Epidermal melanocyte (primary cell): Measurements from ENCODE around the gene PTPN21.

Experiments
- DNase-seq: peaks from one replicate; pipeline ENCODE4 v3.0.0; 2011; ENCODE audit warnings: low spot score; ENCODE audit not compliant: insufficient read length

The PTPN21 gene

GRCh38 chr14:88473791-88474190, 81.0 kb downstream of the PTPN21 start:
- no peak for DNase-seq

- no peak for DNase-seq
Observed at GRCh38 chr14:88470542-88471440, 84.0 kb downstream of the PTPN21 start.

- no peak for DNase-seq
Observed at GRCh38 chr14:88468406-88468805, 86.4 kb downstream of the PTPN21 start.

DNA sequence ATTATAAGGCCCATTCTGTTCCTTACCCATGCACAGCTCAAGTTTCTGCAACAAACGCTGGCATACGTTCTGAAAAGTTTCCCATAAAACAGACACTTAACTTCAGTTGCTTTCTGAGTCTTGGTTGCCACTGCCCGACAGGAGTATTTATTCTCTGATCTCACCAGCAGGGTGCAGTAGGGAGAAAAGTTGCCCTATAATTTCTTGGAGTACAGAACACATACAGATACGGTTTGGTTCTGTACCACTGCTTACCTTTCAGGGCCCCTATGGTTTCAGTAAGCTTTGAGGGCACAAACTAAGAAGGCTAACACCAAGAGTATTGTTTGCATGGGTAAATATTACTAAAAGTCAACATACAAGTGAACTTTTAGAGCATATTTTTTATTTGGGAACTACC, 91.5 kb downstream of the PTPN21 start:
- DNase-seq, result no peak

- no peak for DNase-seq
Observed at GRCh38 chr14:88454886-88455285, 99.9 kb downstream of the PTPN21 start.

- no peak for DNase-seq
Observed at GRCh38 chr14:88452231-88452630, 102.6 kb downstream of the PTPN21 start.

DNA sequence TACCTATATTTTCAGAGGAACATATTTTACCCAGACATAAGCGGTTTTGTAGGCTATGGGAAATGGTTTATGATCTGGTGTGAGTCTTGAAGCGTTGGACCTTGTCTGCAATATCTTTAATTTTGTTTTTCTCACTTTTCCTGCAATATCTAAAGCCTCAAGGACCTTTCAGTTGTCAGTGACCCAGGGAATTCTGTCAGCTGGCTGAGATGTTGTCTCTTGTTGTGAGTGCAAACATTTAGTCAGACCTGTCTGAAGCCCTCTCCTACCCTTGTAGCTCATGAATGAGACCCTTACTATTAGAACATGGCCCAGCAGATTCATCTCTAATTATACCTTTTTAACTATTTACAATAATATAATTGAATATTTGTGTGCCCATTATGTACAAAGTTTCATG, 115.7 kb downstream of the PTPN21 start:
- DNase-seq, result no peak

DNA sequence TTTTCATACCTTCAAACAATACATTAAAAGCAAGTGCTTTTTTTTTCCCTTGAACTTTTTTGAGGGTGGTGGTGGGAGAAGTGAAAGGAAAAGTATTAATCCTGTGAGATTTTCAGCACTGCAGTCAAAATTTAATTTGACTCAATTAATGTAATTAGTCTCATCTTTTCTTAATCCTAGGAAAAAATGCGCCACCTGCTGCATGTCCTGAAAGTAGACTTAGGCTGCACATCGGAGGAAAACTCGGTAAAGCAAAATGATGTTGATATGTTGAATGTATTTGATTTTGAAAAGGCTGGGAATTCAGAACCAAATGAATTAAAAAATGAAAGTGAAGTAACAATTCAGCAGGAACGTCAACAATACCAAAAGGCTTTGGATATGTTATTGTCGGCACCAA, 117.1 kb downstream of the PTPN21 start:
- no peak for DNase-seq

GRCh38 chr14:88430976-88431375, 123.8 kb downstream of the PTPN21 start:
- DNase-seq, result no peak

DNA sequence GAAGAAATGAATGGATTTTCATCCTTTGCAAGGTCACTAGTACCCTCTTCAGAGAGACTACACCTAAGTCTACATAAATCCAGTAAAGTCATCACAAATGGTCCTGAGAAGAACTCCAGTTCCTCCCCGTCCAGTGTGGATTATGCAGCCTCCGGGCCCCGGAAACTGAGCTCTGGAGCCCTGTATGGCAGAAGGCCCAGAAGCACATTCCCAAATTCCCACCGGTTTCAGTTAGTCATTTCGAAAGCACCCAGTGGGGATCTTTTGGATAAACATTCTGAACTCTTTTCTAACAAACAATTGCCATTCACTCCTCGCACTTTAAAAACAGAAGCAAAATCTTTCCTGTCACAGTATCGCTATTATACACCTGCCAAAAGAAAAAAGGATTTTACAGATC, 128.5 kb downstream of the PTPN21 start:
- no peak for DNase-seq

- no peak for DNase-seq
Observed at GRCh38 chr14:88424573-88424972, 130.2 kb downstream of the PTPN21 start.

- no peak for DNase-seq
Observed at GRCh38 chr14:88422919-88423650, 131.7 kb downstream of the PTPN21 start.

- DNase-seq, result no peak
Observed at GRCh38 chr14:88422047-88422446, 132.8 kb downstream of the PTPN21 start.

- DNase-seq, result no peak
Observed at GRCh38 chr14:88421286-88421685, 133.5 kb downstream of the PTPN21 start.

- DNase-seq, result no peak
Observed at GRCh38 chr14:88420187-88420586, 134.6 kb downstream of the PTPN21 start.

DNA sequence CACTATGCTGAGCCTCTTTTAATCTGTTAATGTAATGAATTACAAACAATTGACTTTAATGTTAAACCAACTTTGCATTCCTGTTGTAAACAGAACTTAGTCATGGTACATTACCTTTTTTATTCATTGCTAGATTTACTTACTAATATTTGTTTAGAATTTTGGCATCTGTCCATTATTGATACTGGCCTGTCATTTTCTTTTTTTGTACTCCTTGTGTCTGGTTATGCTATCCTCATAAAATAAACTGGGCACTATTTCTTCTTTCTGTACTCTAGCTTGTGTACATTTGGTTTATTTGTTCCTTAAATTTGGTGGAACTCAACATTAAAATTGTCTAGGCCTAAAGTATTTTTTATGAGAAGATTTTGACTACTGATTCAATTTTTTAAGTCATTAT, 137.2 kb downstream of the PTPN21 start:
- no peak for DNase-seq
